Forelimb muscle (tissue), 1 donor: ENCODE data around the gene DTNA. TPM values are rescaled to one million over a fixed set of nuclear protein-coding genes. Genes with fewer than 3 reads are reported as not detected.
"Not testable (repeated sequence)": the region's sequence is repeated elsewhere in the genome, so short reads cannot be mapped to it uniquely, and the experiment has no call there.

ENCODE experiments used
- DNase-seq: peaks from one replicate; pipeline ENCODE4 v3.0.0-alpha.2; 2013; ENCODE audit warnings: low read depth
- polyA plus RNA-seq: library from polyadenylated mRNA; unstranded; fragments of 120-200 nt; gene quantifications from one replicate; pipeline ENCODE4 v1.2.1, GENCODE V29; 2013; ENCODE audit not compliant: insufficient read length

The DTNA gene
- polyA plus RNA-seq, 1 donor = 90.1 TPM

DNA sequence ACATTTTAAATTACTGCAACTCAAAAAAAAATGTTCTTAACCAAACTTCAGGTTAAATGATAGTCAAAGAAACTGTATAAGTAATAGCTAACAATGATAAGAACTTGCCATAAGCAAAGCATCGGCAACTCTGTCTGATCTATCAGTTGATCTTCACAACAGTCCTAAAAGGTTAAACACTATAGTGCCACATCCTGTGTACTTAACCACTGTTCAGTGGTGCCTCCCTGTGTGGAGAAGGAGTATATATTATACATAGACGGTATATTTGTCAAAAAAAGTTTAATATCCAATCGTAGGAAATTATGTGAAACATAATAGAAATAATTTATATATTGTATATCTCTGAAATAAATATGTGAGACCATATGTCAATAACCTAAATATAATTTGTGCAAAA lies 13.0 kb downstream of the DTNA start:
- DNase-seq = no peak

DNA sequence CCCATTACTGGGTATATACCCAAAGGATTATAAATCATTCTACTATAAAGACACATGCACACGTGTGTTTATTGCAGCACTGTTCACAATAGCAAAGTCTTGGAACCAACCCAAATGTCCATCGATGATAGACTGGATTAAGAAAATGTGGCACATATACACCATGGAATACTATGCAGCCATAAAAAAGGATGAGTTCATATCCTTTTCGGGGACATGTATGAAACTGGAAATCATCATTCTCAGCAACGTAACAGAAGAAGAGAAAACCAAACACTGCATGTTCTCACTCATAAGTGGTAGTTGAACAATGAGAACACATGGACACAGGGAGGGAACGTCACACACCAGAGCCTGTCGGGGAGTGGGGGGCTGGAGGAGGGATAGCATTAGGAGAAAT lies 15.6 kb downstream of the DTNA start:
- not testable (repeated sequence) for DNase-seq

DNA sequence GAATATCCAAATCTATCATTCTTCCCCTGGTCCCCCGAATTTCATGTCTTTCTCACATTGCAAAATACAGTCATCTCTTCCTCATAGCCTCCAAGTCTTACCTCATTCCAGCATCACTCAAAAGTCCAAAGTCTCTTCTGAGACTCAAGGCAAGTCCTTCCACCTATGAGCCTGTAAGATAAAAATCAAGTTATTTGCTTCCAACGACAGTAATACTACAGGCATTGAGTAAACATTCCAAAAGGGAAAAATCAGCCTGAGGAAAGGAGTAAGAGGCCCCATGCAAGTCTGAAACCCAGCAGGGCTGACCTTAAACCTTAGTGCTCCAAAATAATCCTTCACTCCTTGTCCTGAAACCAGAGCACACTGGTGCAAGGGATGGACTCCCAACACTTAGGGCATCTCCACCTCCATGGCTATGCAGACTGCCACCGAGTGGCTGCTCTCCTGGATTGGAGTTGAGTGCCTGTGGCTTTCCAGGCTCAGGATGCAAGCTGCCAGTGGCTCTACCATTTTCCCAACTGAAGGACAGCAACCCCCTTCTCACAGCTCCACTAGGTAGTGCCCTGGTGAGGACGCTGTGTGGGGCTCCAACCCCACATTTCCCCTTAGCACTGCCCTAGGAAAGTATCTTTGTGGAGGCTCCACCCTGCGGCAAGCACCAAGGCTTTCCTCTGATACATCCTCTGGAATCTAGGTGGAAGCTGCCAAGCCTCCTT lies 16.3 kb downstream of the DTNA start:
- no peak for DNase-seq

DNA sequence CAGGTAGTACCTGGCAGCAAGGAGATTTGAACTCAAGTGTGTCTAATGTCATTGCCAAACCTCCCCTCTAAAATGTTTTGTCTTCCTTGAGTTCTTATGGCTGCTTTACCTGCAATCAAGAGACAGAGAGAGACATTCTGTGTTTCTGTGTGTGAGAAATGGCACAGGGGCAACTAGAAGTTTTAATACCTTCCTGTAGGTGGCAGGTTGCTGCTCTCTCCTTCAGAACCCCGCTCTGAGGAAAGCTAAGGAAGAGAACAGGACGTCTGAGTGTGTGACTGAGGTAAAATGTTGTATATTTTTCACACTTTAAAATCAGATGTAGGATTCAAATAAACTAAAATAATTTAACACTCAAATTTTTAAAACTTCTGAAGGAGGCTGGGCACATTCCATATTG lies 19.2 kb downstream of the DTNA start:
- no peak for DNase-seq

DNA sequence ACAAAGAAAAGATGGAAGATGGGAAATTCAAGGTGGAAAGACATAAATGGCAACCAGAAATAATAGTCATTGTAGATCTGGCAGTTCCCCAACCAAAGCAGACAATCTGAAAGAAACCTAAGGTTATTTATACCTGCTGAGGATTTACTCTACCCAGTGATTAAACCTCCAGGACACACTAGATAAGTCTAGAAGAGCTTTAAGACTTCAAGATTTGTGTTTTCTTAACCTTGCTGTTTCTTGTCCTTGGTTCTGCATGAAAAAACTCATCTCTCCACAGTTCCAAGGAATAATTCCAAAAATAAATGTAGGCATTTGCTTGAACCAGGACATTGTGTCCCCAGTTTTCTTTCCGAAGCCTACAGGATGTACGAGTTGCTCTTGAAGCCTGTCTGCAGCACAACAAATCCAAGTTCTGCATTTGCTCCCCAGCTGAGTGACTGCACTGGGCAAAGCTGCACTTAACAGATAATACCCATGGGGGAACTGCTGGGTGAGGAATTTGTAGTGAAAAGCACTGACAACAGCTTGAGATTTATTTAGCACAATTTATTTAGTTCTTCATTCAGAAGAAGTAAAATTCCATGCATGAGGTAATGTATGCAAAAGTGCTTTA lies 19.8 kb downstream of the DTNA start:
- DNase-seq = no peak

DNA sequence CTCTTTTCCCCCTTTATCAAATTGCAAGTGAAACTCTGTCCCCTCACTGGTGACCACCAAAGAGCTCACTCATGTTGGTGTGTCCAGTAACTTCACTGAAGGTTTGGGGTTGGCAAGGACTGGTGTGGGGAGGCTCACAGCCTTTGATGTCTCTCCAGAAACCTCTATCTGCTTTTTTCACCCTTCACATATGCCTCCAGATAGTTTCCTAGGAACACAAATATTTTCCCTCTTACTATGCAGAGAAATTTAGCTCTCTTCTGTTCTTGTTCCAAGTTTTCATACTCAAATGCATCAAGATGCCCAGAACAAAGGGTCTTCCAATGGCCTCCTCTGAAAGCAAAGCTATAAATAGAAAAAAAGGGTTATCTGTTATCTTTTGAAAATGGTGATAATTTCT lies 20.7 kb downstream of the DTNA start:
- DNase-seq = no peak

DNA sequence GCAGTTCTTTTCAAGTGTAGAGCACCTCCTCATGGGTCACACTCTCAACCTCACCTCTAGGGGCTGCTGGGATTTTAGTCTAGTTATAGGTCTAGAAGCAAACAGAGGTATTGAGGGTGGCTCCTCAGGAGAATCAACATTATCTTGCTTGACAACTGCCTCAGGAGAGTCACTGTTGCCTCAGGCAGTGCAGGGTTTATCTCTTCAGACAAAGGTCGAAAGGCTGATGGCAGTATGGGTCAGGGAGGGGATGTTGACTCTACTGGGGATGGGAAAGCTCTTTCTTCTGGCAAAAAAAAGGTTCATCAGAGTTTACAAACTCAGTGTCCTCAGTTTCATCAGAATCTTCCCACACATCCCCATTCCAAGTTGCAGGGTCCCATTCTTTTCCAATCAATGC lies 24.0 kb downstream of the DTNA start:
- DNase-seq = no peak

DNA sequence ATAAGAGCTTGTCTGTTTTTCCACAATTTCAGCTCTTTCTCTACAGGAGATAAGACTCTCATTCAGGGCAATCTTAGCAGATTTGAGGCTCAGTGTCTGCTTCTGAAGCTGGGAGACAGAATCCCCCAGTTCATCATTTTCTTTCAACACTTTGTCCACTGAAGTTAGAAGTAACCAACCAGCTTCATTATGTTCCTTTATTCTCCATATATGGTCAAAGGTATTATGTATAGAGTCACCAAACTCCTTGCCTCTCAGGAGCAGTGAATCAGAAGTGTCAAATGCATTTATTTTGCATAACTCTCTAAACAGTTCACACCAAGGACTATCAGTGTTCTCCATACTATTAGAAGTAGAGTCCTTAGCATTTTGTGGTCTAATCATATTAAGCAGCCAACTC lies 24.4 kb downstream of the DTNA start:
- not testable (repeated sequence) for DNase-seq

DNA sequence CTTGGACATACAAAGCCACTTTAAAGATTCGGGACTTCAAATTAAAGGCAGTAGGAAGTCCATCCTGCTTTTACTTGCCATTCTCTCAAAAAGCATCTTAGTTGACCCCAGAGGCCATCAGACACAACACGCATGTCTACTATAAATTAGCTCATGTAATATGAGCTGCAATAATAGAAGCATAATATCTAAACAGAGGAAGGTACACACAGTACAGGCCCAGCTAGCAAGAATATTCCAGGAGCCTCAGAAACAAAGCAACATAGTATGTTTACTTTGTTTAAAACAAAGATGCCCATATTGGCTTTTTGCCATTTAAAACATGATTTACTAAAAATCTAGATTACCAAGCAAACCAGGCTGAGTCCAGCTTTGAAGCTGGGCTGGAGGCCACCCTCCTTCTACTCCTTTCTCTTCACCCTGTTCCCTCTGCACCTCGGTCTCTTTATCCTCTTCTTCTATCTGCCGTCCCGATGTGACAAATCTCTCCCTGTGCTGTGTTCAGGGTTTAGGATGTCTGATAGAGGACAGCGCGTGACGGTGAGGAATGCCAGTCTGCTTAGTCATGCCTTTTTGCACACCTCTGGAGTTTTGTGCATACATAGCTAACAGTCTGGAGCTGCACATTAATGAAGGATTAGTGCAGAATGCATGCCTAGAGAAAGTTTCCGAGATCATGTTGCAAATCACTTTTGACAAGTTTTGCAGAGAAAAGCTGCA lies 28.2 kb downstream of the DTNA start:
- no peak for DNase-seq

DNA sequence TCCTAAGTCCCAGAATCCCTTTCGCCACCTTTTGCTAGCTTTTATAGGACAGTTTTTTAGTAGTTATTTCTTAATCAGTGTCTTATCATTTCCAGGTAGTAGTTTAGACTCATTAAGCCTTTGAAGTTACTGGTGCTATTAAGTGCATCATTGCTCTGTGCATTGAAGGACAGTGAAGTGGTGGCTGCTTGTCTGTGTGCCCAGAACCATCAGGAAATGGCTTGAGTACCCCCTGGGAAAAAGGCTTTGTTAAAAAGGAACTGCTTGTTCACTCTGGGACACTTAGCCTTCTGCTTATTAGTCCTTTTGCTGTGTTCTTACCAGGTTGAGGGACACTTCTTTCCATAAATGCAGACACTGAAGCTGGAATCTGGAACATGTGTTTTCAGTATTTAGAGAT lies 30.0 kb downstream of the DTNA start:
- no peak for DNase-seq

DNA sequence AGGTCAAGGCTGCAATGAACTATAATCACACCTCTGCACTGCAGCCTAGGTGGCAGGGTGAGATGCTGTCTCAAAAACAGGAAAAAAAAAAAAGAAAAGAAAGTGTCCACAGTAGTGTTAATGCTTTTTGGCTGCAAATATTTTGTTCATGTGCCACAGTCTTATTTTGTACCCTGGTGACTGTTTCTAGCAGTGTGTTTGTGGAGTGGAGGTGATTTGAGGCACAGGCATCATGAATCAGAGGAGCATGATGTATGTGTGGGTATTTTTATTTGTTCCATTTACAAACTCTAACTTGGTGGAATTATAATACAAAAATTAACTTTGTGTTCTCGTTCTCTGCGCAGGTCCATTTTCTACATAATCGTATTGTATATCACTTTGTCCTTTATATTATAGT lies 30.6 kb downstream of the DTNA start:
- no peak for DNase-seq

DNA sequence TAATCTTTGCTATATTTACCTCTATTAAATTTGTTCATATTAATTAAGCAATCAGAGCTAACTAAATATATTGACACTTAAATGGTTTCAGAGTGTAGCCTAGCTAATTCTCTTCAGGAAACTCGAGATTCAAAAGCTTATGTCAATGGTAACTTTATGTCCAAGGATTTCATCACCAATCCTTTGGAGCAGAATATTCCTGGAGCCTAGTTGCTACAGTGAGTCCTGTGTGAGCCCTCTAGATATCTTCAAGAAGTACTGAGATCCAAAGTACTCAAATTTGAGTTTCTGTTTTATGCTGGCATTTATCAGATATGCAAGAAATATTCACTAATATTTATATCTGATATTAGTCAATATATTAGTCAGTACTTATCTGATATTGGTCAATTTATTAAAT lies 31.3 kb downstream of the DTNA start:
- DNase-seq = no peak

DNA sequence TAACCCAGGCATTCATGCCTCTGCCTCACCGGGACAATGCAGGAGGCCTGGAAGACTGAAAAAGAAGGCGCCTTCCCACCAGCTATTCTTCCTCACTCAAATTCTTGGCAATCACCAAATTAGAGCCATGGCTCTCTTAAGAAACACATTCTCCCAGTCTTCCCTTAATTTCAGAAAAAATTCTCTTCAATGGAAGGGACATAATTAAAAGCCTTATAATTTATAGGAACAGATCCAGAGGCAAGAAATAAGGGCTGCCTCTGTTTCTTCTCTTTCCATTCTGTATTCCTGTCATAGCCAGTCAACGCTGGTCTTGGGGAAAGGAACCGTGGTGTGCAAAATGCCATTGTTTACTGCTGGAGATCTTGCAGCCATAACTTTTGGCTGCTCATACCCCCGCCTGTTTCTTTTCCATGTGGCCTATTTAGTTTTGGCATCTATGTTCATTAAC lies 32.8 kb downstream of the DTNA start:
- DNase-seq = no peak

DNA sequence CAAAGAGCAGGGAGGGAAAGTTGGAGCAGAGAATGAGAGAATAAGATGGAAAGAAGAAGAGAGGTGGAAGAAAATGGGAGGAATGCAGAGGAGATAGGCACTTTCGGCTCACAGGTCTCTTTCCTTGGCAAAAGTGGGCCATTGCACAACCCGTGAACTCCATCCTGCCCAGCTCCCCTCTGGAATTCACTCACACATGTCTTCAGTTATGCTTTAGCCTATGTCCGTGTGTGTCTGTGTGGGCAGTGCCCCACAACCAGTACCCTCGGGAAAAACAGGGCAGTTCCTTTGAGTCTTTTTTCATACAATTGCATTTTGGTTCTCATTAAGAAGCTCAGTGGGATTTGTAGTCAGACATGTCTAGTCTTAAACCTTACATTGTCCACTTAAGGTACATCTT lies 34.5 kb downstream of the DTNA start:
- DNase-seq = no peak

DNA sequence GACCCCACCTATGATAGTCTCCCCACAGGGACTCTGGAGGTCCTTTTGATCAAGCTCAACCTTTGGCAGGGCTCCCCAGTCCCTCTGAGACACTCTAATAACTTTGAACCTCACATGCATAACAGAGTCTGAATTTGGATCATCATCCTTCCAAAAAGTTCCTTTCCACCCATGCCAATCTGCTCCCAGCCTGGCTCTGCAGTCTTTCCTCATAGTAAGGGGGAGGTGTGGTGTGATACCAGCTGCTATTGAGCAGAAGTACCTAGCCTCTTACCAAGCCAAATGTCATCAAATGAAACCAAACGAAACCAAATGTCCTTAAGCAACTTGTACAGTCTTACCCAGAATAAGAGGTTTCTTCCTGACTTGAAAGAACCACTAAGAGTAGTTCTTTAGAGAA lies 36.5 kb downstream of the DTNA start:
- no peak for DNase-seq

DNA sequence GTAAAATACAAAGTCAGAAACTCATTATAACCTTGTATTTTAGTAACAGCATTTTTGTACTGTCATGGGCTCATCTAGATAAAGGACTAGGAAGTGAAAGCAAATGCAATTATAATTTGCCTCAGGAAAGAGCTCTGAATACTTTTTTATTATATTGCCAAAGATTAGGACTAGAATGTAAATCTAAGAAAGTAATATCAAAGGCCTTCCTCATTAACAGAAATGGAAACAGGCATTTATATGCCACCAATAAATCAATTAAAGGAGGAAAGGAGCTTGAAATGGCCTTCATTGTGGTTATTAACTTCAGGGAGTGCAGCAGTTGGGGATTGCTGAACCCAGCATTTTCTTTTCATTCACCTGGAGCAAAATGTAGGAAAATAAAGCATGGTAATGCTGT lies 39.6 kb downstream of the DTNA start:
- no peak for DNase-seq

DNA sequence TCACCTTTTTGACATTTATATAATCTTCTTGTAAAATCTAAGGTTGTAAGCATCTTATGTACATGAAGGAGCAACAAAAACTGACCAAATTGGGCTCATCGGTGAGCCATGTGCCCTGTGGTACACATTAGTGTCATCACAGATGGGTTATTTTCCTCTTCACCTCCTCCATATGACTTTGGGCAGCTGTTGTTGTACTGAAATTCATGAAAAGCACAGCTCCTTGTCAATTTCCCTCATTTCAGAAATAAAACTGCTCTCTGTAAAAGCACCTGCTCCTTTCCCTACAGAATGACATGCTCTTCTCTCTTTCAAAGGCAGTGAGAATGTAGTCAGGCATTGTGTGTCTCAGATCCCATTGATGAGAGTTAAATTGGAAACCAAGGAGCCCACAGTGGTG lies 42.0 kb downstream of the DTNA start:
- no peak for DNase-seq

DNA sequence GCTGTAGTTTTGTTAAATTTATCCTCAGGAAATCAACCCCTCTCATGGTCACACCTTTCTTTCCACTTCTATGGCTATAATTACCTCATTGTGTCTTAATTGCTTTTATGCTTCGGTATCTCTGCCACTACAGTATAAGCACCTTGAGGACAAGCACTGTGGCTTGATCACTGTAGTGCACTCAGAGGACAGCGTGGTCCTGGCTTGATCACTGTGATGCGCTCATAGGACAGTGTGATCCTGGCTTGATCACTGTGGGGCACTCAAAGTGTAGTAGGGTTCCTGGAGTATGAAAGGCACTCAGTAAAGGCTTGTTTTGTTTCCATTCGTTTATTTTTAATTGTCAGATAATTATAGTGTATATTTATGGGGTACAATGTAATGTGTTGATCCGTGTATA lies 44.2 kb downstream of the DTNA start:
- no peak for DNase-seq

DNA sequence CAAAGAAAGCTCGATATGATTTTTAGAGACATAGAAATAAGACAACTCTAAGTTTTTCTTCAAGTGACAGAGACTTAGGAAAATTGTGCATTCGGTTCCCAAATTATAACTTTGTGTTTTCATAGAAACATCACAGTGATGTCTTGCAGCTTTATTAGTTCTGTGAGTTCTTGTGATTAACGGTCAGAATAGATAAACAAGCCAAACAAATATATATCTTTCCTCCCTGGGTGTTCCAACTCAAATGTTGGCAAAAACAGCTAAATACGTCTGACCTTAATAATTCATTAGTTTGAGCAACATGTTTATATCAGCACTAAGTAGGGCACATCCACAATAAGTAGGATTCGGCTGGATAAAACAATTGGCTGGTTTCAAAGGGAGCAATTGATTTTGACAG lies 47.6 kb downstream of the DTNA start:
- no peak for DNase-seq

DNA sequence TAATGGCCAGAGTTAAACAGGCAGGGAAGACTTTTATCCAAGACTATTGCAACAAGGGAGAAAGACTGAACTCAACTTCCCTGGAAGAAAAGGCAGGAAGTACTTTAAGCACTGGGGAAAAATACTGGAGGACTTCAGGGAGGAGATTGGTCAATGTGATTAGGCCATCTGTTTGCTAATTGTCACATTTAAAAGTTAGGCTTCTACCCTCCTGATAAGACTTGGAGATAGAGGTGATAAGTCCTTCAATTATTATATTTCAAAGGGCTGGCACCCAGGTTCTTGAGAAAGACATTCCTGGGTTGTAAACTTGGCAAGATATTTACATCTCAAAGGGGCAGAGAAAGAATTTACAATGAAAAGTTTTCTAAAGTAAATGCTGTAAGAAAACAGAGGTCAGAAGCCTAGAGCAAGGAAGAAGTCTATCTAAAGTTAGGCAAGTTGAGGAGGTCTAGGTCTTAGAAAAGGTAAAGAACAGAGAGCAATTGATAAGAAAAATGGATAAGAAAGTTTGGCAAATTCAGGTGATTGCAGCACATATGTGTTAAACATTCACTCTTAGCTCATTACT lies 48.4 kb downstream of the DTNA start:
- no peak for DNase-seq

DNA sequence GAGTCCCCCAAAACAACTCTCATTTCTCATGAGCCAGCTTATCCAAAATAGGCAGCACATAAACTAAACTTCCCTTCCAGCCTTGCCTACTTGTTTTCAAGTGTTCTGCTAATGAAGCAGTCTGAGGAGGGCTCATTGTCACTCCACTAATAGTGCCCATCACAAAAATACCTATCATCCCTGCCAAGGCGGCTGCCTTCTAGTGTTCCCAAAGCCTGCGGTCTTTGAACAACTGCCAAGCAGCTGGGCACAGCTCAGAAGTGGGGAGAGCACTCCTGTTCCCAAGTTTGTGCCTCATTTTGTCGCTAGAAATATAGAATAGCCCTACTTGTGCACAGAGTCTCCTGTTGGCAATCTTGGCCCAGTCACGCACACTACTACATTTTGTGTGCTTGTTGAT lies 50.3 kb downstream of the DTNA start:
- no peak for DNase-seq

DNA sequence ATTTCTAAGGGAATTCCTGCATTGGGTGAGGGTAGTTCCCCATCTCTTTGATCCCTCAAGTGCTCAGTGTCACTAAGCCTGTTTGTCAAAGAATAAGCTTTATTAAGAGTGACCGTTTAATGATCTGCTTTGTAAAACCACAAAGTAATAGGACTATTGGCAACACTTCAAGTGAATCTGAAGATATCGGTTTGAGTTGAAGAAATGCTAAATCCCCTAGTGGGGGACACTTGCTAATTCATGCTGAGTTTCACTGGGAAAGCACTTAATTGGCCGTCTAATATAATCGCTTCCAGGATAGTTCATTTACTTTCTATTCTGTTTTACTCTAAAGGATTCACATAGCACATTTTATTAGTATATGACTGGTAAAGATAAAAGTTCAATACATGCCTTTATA lies 54.4 kb downstream of the DTNA start:
- no peak for DNase-seq

DNA sequence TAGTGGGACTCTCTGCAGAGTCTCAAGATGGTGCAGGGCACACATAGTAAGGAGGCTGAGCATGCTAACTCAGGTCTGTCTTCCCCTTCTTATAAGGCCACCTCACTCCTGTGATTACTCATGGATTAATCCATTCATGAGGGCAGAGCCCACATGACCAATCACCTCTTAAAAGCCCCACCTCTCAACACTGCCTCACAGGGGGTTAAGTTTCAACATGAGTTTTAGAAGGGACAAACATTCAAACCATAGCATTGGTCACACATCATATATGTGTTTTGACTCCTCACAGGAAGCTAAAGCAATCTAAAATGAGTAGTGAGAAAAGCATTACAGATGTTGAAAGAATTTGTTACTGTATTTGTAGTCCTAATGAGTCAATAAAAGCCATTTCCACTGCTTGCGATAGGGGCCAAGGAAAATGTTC lies 57.5 kb downstream of the DTNA start:
- no peak for DNase-seq
